Hepatocyte (in vitro differentiated cells): Measurements from ENCODE around the gene HJURP.

Experiments
- EZH2 ChIP-seq: fragments of 200-600 bp; sonication (generic); IDR thresholded peaks from 2 replicates; pipeline ENCODE4 v1.6.1; 2016; ENCODE audit warnings: antibody characterized with exemption, mild to moderate bottlenecking, borderline replicate concordance
- EZH2phosphoT487 ChIP-seq: fragments of 200-600 bp; sonication (generic); IDR thresholded peaks from one replicate; pipeline ENCODE4 v1.6.1; 2018; ENCODE audit warnings: antibody characterized with exemption, mild to moderate bottlenecking, low read depth, moderate library complexity; ENCODE audit not compliant: unreplicated experiment, severe bottlenecking
- TF ChIP-seq, protein P1 (sequence below): fragments of 200-600 bp; sonication (generic); IDR thresholded peaks from 2 replicates; pipeline ENCODE4 v1.5.1; 2016; ENCODE audit warnings: antibody characterized with exemption, mild to moderate bottlenecking; ENCODE audit not compliant: poor library complexity

DNA sequence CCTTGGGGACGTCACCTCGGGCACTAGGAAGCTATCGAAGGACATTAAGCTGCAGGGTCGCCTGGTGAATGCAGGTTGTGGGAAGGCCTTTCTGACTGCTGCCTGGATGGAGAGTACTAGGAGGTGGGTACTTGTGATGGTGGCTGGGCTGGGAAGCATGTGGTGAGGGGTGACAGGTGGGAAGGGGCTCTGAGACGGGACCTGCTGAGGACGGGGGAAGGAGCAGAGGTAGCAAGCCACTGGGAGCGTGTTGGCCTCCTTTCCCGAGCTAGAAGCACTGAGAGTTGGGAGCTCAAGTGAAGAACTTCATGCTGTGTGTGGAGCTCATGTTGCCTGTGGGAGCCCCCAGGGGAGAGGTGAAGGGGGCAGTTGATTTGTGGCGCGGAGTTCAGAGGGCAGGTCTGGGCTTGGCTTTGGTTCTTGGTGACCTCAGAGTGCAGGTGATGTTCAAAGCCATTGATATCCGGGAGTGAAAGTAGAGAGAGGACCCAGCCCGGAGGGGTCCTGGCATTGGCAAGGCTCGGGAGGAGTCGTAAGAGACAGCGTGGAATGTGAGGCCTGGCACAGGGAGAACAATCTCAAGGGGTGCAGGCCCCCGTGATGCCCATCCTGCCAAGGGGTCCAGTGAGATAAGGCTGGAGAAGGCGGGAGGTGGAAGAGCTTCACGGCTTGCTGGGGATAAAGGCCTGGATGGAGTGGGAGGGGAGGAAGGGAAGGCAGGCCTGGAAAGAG is 63.0 kb downstream of the HJURP start:
- TF ChIP-seq, protein P1, sequence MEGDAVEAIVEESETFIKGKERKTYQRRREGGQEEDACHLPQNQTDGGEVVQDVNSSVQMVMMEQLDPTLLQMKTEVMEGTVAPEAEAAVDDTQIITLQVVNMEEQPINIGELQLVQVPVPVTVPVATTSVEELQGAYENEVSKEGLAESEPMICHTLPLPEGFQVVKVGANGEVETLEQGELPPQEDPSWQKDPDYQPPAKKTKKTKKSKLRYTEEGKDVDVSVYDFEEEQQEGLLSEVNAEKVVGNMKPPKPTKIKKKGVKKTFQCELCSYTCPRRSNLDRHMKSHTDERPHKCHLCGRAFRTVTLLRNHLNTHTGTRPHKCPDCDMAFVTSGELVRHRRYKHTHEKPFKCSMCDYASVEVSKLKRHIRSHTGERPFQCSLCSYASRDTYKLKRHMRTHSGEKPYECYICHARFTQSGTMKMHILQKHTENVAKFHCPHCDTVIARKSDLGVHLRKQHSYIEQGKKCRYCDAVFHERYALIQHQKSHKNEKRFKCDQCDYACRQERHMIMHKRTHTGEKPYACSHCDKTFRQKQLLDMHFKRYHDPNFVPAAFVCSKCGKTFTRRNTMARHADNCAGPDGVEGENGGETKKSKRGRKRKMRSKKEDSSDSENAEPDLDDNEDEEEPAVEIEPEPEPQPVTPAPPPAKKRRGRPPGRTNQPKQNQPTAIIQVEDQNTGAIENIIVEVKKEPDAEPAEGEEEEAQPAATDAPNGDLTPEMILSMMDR, result no peak
- no peak for TF ChIP-seq EZH2
- no peak for TF ChIP-seq EZH2phosphoT487
